Mucosa of rectum (tissue), 2 donors: Measurements from ENCODE around the gene SPACA7.

ENCODE experiments used
- H3K27ac ChIP-seq, 2 donors: one replicate each; pipeline ENCODE4 v1.7.0; 2013; ENCODE audit warnings: inconsistent platforms in 2 of 2, low read depth in 2 of 2, low read length in 2 of 2
- H3K27me3 ChIP-seq, 2 donors: one replicate each; pipeline ENCODE4 v1.7.0; 2013; ENCODE audit warnings: low read length in 2 of 2; ENCODE audit not compliant: control insufficient read depth in 2 of 2, insufficient read depth in 2 of 2
- H3K36me3 ChIP-seq, 2 donors: one replicate each; pipeline ENCODE4 v1.7.0; 2013; ENCODE audit warnings: low read length in 2 of 2; ENCODE audit not compliant: control insufficient read depth in 2 of 2, insufficient read depth in 2 of 2
- H3K4me1 ChIP-seq, 2 donors: one replicate each; pipeline ENCODE4 v1.7.0; 2013; ENCODE audit warnings: low read length in 2 of 2, mild to moderate bottlenecking in 1 of 2; ENCODE audit not compliant: control insufficient read depth in 2 of 2, insufficient read depth in 2 of 2
- H3K4me3 ChIP-seq, 2 donors: one replicate each; pipeline ENCODE4 v1.7.0; 2013; ENCODE audit warnings: low read length in 2 of 2
- H3K9ac ChIP-seq, 2 donors: one replicate each; pipeline ENCODE4 v1.7.0; 2013; ENCODE audit warnings: low read length in 2 of 2, low read depth in 1 of 2, mild to moderate bottlenecking in 1 of 2
- H3K9me3 ChIP-seq, 2 donors: one replicate each; pipeline ENCODE4 v1.7.0; 2013; ENCODE audit warnings: low read length in 2 of 2; ENCODE audit not compliant: control insufficient read depth in 2 of 2
- donor health status: healthy.
- donor health status: Normal muscosa, but diverticular disease.

SPACA7 gene

GRCh38 chr13:112452380-112453206 is 76.4 kb downstream of the SPACA7 start:
- Histone ChIP-seq H3K4me3 (no peak overlapping the region), H3K9ac (no peak overlapping the region), H3K4me1 (no peaks in the 10 kb centered on the region), H3K27ac (no peak overlapping the region), H3K36me3 (no peaks in the 10 kb centered on the region), H3K9me3 (no peaks in the 10 kb centered on the region), H3K27me3 (peaks cover 0 to 3% of the 10 kb centered on the region in 2 donors)

- Histone ChIP-seq H3K4me1 (no peaks in the 10 kb centered on the region), H3K4me3 (no peak overlapping the region), H3K9ac (no peak overlapping the region), H3K27ac (no peak overlapping the region), H3K27me3 (peaks cover 0 to 3% of the 10 kb centered on the region in 2 donors), H3K36me3 (no peaks in the 10 kb centered on the region), H3K9me3 (no peaks in the 10 kb centered on the region)
Measured at GRCh38 chr13:112453207-112453829, 77.2 kb downstream of the SPACA7 start.

GRCh38 chr13:112453874-112454647 is 77.9 kb downstream of the SPACA7 start:
- Histone ChIP-seq H3K27ac (no peak overlapping the region), H3K27me3 (peaks cover 0 to 3% of the 10 kb centered on the region in 2 donors), H3K9me3 (no peaks in the 10 kb centered on the region), H3K9ac (no peak overlapping the region), H3K4me1 (no peaks in the 10 kb centered on the region), H3K36me3 (no peaks in the 10 kb centered on the region), H3K4me3 (no peak overlapping the region)

- Histone ChIP-seq H3K4me3 (no peak overlapping the region), H3K27me3 (peaks cover 0 to 3% of the 10 kb centered on the region in 2 donors), H3K4me1 (no peaks in the 10 kb centered on the region)
Measured at GRCh38 chr13:112454648-112455334, 78.6 kb downstream of the SPACA7 start.

GRCh38 chr13:112455476-112456059 is 79.4 kb downstream of the SPACA7 start:
- H3K9ac ChIP-seq, result no peak overlapping the region
- H3K9me3 ChIP-seq, result no peaks in the 10 kb centered on the region
- H3K4me1 ChIP-seq, result no peaks in the 10 kb centered on the region
- no peaks in the 10 kb centered on the region for H3K36me3 ChIP-seq
- H3K4me3 ChIP-seq, result no peak overlapping the region
- H3K27ac ChIP-seq, result no peak overlapping the region
- H3K27me3 ChIP-seq, result peaks cover 0 to 3% of the 10 kb centered on the region in 2 donors

More at GRCh38 chr13:112454648-112455334, 78.6 kb downstream of the SPACA7 start:
- H3K27ac ChIP-seq, result no peak overlapping the region
- H3K9ac ChIP-seq, result no peak overlapping the region
- no peaks in the 10 kb centered on the region for H3K9me3 ChIP-seq
- no peaks in the 10 kb centered on the region for H3K36me3 ChIP-seq

- Histone ChIP-seq H3K27ac (no peak overlapping the region), H3K4me3 (no peak overlapping the region), H3K36me3 (no peaks in the 10 kb centered on the region), H3K27me3 (peaks cover 0 to 3% of the 10 kb centered on the region in 2 donors), H3K9ac (no peak overlapping the region), H3K9me3 (no peaks in the 10 kb centered on the region), H3K4me1 (no peaks in the 10 kb centered on the region)
Measured at GRCh38 chr13:112456138-112457056, 80.2 kb downstream of the SPACA7 start.

GRCh38 chr13:112457081-112457480 is 80.9 kb downstream of the SPACA7 start:
- no peak overlapping the region for H3K9ac ChIP-seq
- H3K9me3 ChIP-seq, result no peaks in the 10 kb centered on the region
- H3K4me1 ChIP-seq, result no peaks in the 10 kb centered on the region
- no peak overlapping the region for H3K27ac ChIP-seq
- H3K36me3 ChIP-seq, result no peaks in the 10 kb centered on the region
- H3K4me3 ChIP-seq, result no peak overlapping the region
- H3K27me3 ChIP-seq, result peaks cover 0 to 3% of the 10 kb centered on the region in 2 donors

GRCh38 chr13:112457485-112457884 is 81.3 kb downstream of the SPACA7 start:
- Histone ChIP-seq H3K4me3 (no peak overlapping the region), H3K4me1 (no peaks in the 10 kb centered on the region), H3K36me3 (no peaks in the 10 kb centered on the region), H3K9ac (no peak overlapping the region), H3K27ac (no peak overlapping the region), H3K9me3 (no peaks in the 10 kb centered on the region), H3K27me3 (peaks cover 0 to 3% of the 10 kb centered on the region in 2 donors)

- H3K9ac ChIP-seq, result no peak overlapping the region
- no peaks in the 10 kb centered on the region for H3K9me3 ChIP-seq
Measured at GRCh38 chr13:112462408-112462807, 86.3 kb downstream of the SPACA7 start.

More at GRCh38 chr13:112462408-112462807, 86.3 kb downstream of the SPACA7 start:
- H3K4me1 ChIP-seq, result no peaks in the 10 kb centered on the region
- H3K27me3 ChIP-seq, result no peaks in the 10 kb centered on the region
- no peak overlapping the region for H3K27ac ChIP-seq
- no peaks in the 10 kb centered on the region for H3K36me3 ChIP-seq
- no peak overlapping the region for H3K4me3 ChIP-seq
